ENCODE results near the gene KRTAP4-5.
"Not testable (repeated sequence)": the region's sequence is repeated elsewhere in the genome, so short reads cannot be mapped to it uniquely, and the experiment has no call there.

The KRTAP4-5 gene

DNA sequence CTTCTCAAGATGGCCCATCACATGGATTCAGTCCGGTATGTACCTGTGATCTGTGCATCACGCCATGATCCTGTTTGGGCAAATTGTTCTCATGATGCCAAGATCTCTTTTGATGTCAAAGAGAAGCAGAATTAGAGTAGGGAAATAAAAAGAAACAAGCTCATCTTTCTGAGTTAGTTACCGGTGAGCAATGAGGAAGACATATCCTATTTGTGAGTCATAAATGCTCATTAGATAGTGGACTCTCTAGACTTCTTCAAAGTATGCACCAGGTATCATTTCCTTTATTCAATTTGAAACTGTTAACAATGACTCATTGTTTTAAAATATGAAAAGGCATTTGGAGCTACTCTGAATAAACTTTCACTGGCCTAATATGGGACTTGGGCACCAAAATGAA, 17.6 kb downstream of the KRTAP4-5 start:
- no peaks in the 10 kb centered on the region for H3K36me3 ChIP-seq (ENCODE audit: insufficient read depth, low read length)
- no peaks in the 10 kb centered on the region for H3K4me1 ChIP-seq (ENCODE audit: insufficient read depth, low read length)
- no peak overlapping the region for H3K9ac ChIP-seq (ENCODE audit: low read depth, low read length)
- peaks cover 4% of the 10 kb centered on the region; the same call in 1 of the 2 replicates for H3K9me3 ChIP-seq (ENCODE audit: control insufficient read depth, insufficient read depth, low read length)

DNA sequence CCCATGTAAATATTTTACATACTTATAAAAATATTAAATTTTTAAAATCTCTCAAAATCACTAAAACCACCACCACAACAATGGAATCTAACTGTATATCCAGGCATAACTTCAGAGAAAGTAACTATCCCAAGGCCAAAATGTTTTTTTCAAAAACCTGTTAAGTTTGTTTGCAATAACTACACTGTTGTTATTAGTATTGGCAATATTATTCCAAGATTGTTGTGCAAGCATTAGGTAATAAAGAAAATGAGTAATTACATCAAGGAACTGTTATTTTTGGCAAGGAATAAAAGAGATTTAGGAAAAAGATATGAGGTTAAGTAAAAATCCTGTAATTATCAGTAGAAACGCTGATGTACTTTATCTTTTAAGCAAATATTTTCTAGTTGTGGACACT, 22.3 kb downstream of the KRTAP4-5 start:
- Histone ChIP-seq H3K36me3 (ENCODE audit: insufficient read depth, low read length) (no peaks in the 10 kb centered on the region), H3K4me1 (ENCODE audit: insufficient read depth, low read length) (no peaks in the 10 kb centered on the region)

DNA sequence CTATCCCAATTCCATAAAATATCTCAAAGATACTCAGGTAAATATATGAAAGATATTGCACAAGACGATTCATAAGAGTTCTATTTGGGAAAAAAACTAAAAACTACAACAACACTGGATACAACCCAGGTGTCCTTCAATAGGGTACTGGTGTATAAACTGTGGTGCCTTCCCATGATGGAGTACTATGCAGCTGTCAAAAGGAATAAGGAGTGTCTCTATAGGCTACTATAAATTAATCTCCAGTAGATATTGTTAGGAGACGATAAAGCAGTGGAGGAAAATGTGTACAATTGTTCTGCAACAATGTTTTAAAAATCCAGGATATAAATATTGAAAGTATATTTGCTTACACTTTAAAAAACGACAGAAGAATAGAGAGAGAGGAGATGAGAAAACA, 23.2 kb downstream of the KRTAP4-5 start:
- no peaks in the 10 kb centered on the region for H3K9me3 ChIP-seq (ENCODE audit: control insufficient read depth, insufficient read depth, low read length)
- H3K9ac ChIP-seq (ENCODE audit: low read depth, low read length), result no peak overlapping the region
- H3K4me1 ChIP-seq (ENCODE audit: insufficient read depth, low read length), result no peaks in the 10 kb centered on the region
- no peaks in the 10 kb centered on the region for H3K36me3 ChIP-seq (ENCODE audit: insufficient read depth, low read length)

More for the DNA sequence above, 22.3 kb downstream of the KRTAP4-5 start:
- no peak overlapping the region for H3K9ac ChIP-seq (ENCODE audit: low read depth, low read length)
- no peaks in the 10 kb centered on the region for H3K9me3 ChIP-seq (ENCODE audit: control insufficient read depth, insufficient read depth, low read length)

DNA sequence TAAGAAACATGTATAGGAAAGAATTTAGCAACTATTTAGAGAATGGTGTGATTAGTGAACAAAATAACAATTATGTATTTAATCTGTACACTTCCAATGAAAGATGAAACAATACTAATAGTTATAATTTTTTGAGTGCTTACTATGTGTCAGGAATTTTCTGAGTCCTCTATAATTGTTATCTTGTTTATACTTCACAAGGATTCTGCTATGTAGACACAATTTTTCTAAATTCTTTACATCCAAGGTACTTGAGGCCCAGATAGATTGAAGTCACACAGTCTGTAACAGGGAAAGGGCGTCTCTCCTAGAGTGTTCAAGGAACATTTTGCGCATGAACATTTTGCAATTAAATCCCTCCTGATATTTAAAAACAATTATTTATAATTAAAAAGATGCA, 24.6 kb downstream of the KRTAP4-5 start:
- Histone ChIP-seq H3K9ac (ENCODE audit: low read depth, low read length) (no peak overlapping the region), H3K36me3 (ENCODE audit: insufficient read depth, low read length) (no peaks in the 10 kb centered on the region), H3K4me1 (ENCODE audit: insufficient read depth, low read length) (no peaks in the 10 kb centered on the region), H3K9me3 (ENCODE audit: control insufficient read depth, insufficient read depth, low read length) (no peaks in the 10 kb centered on the region)

DNA sequence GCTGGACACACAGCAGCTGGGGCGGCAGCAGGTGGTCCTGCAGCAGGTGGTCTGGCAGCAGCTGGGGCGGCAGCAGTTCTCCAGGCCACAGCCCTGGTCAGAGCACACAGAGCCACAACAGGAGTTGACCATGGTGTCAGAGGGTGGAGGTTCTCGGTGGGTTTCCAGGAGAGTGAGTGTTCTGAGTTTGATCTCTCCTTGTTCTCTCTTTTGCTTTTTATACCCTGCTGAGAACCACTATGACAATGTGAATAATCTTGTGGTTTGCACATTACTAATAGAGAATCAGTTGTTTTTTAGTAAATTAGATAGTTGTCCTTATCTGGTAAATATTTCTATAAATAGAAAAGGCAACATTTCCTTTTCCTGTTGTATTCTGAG, 25.6 kb downstream of the KRTAP4-5 start, which contains the start of gene KRTAP4-12:
KRTAP4-12 (minus strand) TSS at position 192 of the 381 bp plus-strand sequence; CDS start at position 132, 60 bp downstream.
- H3K36me3 ChIP-seq (ENCODE audit: insufficient read depth, low read length); H3K4me1 ChIP-seq (ENCODE audit: insufficient read depth, low read length); H3K9ac ChIP-seq (ENCODE audit: low read depth, low read length); H3K9me3 ChIP-seq (ENCODE audit: control insufficient read depth, insufficient read depth, low read length): not testable (repeated sequence)

DNA sequence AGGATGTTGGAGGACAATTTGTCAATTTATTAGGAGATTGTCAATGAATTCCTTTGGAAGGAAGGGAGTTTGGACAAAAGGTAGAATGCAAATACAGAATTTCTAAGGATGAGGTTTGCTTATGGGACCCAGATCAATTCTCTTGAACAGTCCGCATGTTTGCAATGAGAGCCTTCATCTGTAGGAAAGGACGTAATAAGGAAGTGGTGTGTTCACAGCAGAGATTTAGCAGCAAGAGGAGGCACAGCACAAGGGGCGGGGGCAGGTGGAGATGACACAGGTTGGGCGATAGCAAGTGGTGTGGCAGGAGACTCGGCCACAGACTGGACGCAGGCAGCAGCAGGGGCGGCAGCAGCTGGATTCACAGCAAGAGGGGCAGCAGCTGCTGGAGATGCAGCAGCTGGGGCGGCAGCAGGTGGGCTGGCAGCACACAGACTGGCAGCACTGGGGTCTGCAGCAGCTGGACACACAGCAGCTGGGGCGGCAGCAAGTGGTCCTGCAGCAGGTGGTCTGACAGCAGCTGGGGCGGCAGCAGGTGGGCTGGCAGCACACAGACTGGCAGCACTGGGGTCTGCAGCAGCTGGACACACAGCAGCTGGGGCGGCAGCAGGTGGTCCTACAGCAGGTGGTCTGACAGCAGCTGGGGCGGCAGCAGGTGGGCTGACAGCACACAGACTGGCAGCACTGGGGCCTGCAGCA, 26.2 kb downstream of the KRTAP4-5 start:
- H3K36me3 ChIP-seq (ENCODE audit: insufficient read depth, low read length), result not testable (repeated sequence)

DNA sequence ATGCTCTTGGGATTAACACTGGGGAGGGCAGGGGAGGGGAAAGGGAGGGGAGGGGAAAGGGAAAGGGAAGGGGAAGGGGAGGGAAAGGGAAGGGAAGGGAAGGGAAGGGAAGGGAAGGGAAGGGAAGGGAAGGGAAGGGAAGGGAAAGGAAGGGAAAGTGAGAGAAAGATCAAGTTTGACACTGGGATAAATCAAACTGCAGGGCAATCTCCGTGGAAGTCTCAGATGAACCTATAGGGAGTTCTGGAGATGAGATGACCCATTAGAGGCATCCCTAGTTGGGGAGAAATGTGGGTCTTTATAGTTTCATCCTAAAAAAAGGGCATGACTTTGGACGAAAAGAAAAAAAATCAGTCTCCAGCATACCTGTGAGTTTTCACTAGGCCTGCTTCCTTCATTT, 27.9 kb downstream of the KRTAP4-5 start:
- no peaks in the 10 kb centered on the region for H3K36me3 ChIP-seq (ENCODE audit: insufficient read depth, low read length)
- no peaks in the 10 kb centered on the region for H3K4me1 ChIP-seq (ENCODE audit: insufficient read depth, low read length)
- no peak overlapping the region for H3K9ac ChIP-seq (ENCODE audit: low read depth, low read length)
- no peaks in the 10 kb centered on the region for H3K9me3 ChIP-seq (ENCODE audit: control insufficient read depth, insufficient read depth, low read length)

More for the DNA sequence above, 26.2 kb downstream of the KRTAP4-5 start:
- not testable (repeated sequence) for H3K9me3 ChIP-seq (ENCODE audit: control insufficient read depth, insufficient read depth, low read length); H3K9ac ChIP-seq (ENCODE audit: low read depth, low read length); H3K4me1 ChIP-seq (ENCODE audit: insufficient read depth, low read length)

DNA sequence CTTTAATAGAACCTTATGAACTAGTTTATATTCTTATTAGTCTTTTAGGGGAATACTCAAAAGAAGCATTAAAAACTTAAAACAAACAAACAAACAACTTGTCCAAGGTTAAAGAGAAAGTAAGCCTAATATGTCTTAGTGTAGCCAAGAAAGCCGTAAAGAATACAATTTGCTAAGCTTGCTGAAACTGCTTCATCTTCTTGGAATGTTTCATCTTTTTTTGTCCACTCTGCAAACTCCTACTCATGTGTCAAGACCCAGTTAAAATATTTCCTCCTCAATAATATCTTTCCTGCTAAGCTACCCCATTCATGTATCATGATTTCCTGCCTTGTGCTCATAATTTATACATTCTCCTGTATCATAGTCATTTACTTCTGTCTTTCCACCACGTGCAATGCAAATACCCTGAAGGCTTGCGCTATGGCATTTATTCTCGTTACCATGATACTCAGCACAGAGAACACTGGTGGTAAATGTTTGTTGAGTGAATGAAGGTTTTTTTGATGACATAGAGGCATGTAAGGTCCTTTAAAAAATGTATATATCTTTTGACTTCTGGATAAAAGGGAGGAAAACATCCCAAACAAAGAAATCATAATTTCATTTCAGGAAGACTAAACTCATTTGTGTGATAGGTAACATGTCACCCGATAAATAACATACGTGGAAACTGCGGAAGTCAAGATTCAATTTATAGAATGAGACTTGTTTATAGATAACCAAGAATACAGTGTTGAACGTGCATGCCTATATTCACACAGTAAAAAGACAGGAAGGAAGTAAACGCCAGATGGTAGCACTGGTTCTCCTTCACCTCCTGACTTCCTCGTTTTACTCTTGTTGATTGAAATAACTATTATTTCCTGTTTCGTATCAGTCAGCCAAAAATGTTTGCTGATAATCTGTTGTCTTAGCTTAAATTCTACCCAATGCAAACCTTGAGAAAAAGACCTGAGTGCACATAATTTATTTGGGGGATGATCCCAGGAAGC, 29.6 kb downstream of the KRTAP4-5 start:
- H3K9ac ChIP-seq (ENCODE audit: low read depth, low read length); H3K9me3 ChIP-seq (ENCODE audit: control insufficient read depth, insufficient read depth, low read length); H3K4me1 ChIP-seq (ENCODE audit: insufficient read depth, low read length): not testable (repeated sequence)

DNA sequence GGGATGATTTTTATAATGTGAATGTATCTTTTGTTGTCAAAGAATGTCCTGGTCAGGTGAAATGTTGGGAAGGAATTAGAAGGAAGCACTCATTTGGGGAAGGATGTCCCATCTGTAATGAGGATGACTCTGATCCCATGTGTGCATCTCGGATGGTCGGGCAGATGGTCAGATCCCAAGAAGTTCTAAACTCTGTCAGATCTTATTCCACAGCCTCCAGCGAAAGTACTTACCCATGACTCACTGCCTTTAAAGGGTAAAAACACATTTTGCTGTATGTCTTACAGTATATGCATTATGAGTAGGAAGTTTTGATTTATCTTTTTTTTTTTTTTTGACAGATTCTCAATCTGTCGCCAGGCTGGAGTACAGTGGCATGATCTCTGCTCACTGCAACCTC, 30.9 kb downstream of the KRTAP4-5 start:
- no peaks in the 10 kb centered on the region for H3K36me3 ChIP-seq (ENCODE audit: insufficient read depth, low read length)
- no peaks in the 10 kb centered on the region for H3K9me3 ChIP-seq (ENCODE audit: control insufficient read depth, insufficient read depth, low read length)
- no peak overlapping the region for H3K9ac ChIP-seq (ENCODE audit: low read depth, low read length)
- no peaks in the 10 kb centered on the region for H3K4me1 ChIP-seq (ENCODE audit: insufficient read depth, low read length)

More for the DNA sequence above, 29.6 kb downstream of the KRTAP4-5 start:
- not testable (repeated sequence) for H3K36me3 ChIP-seq (ENCODE audit: insufficient read depth, low read length)

DNA sequence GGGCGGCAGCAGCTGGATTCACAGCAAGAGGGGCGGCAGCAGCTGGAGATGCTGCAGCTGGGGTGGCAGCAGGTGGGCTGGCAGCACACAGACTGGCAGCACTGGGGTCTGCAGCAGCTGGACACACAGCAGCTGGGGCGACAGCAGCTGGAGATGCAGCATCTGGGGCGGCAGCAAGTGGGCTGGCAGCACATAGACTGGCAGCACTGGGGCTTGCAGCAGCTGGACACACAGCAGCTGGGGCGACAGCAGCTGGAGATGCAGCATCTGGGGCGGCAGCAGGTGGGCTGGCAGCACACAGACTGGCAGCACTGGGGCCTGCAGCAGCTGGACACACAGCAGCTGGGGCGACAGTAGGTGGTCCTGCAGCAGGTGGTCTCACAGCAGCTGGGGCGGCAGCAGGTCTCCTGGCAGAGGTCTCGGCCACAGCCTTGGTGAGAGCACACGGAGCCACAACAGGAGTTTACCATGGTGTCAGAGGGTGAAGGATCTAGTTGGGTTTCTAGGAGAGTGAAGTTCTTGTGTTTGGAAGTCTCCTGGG, 31.7 kb downstream of the KRTAP4-5 start, which contains the start of gene KRTAP4-11:
KRTAP4-11 (minus strand) TSS at position 528 of the 541 bp plus-strand sequence; CDS start at position 470, 58 bp downstream.
- H3K9me3 ChIP-seq (ENCODE audit: control insufficient read depth, insufficient read depth, low read length); H3K4me1 ChIP-seq (ENCODE audit: insufficient read depth, low read length); H3K9ac ChIP-seq (ENCODE audit: low read depth, low read length); H3K36me3 ChIP-seq (ENCODE audit: insufficient read depth, low read length): not testable (repeated sequence)

DNA sequence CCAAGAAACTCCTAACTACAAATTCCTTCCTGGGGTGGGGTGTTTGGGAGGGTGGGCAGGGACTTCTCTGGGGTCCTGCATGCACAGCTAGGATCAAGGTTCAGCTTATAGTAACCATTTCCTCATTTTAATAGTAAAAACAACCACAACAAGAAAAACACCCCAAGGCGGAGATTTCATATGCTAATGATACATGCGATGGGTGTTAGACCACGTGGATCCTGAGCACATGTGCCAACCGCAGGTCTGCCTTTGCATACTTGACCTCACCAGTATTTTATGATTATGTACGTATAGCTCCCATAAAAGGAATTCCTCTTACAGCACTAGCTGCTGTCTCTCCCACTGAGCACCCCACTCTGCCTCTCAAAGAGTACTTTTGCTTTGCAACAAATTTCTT, 33.3 kb downstream of the KRTAP4-5 start:
- H3K4me1 ChIP-seq (ENCODE audit: insufficient read depth, low read length), result no peaks in the 10 kb centered on the region
- H3K9ac ChIP-seq (ENCODE audit: low read depth, low read length), result no peak overlapping the region
- peaks cover 8% of the 10 kb centered on the region for H3K9me3 ChIP-seq (ENCODE audit: control insufficient read depth, insufficient read depth, low read length)
- no peaks in the 10 kb centered on the region for H3K36me3 ChIP-seq (ENCODE audit: insufficient read depth, low read length)

DNA sequence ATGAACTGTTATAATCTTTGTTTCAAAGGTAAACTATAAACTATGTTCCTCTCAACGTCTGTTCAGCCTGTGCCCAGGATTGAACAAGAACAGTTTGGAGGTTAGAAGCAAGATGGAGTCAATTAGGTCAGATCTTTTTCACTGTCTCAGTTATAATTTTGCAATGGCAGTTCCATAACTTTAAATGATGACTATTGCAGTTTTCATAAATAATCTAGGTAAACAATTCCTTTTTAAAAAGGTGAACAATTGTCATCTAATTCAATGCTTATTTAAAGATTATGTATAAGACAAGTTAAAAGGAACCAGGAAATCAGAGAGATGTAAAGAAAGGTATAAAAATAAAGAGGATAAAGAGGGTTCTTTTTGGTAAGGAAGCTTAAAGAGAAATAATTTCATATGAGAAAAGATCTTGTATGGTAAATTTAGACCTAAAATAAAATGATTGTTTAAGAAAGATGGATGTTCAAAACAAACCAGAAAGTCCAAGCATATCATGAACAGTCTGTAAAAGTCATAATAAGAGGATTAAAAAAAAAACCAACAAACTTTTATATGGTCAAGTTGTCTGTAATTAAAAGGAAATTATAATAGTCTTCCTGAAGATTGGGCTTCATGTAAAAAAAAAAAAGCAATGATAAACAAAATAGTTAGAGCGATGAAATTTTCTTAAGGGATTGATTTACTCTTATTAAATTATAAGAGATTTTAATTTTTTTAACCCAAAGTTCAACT, 38.3 kb downstream of the KRTAP4-5 start:
- H3K9ac ChIP-seq (ENCODE audit: low read depth, low read length), result no peak overlapping the region
- H3K9me3 ChIP-seq (ENCODE audit: control insufficient read depth, insufficient read depth, low read length), result peaks cover 8% of the 10 kb centered on the region
- H3K4me1 ChIP-seq (ENCODE audit: insufficient read depth, low read length), result no peaks in the 10 kb centered on the region
- H3K36me3 ChIP-seq (ENCODE audit: insufficient read depth, low read length), result no peaks in the 10 kb centered on the region

DNA sequence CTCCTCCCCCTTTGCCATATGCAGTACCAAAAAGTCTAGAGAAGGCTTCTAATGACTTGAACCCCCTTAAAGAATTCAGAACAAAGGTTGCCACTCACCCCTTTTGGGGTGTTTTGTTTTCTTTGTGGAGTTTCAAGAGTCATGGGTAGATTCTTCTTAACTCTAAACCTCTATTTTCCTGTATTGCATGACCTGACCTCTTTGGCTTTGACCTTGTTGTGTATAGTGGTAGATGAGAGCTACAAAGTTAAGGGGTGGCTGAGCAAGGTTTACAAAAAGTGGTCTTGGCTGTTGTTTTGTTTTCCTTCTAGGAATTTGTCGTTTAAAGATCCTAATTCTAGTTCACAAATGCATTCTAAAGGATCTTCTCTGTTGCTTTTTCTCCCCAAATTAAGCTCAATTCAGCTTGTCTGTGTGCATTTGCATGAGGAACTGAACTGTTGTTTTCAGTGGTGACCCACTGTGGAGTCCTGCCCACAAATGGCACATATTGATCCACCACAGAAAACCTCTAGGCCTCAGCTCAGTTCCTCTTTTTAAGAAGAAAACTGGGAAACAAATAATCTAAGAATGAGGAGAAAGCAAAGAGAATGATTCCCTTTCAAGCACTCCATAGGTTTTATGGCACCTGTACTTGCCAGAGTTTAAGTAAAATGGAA, 40.8 kb downstream of the KRTAP4-5 start:
- H3K9ac ChIP-seq (ENCODE audit: low read depth, low read length); H3K4me1 ChIP-seq (ENCODE audit: insufficient read depth, low read length); H3K9me3 ChIP-seq (ENCODE audit: control insufficient read depth, insufficient read depth, low read length); H3K36me3 ChIP-seq (ENCODE audit: insufficient read depth, low read length): not testable (repeated sequence)

All from ES-I3 (cell line).